IMR-90 (cell line): ENCODE data around the gene KIF1A. TPM values are rescaled to one million over a fixed set of nuclear protein-coding genes. Genes with fewer than 3 reads are reported as not detected.

ENCODE experiments used
- ATAC-seq: fragments of 200-7000 bp; cut with Tn5 transposase; 2 replicates; pipeline ENCODE4 v1.9.1; 2020; ENCODE audit warnings: low read depth, mild to moderate bottlenecking, moderate library complexity
- BruUV-seq: library from RNA; stranded (reverse); fragments of 400-500 nt; replicated peaks from 2 replicates; lab custom pipeline; 2021; lab: Mats Ljungman, UMichigan
- CTCF ChIA-PET: fragments of 300-600 bp; formaldehyde crosslinking; extraction: SDS; loops from one replicate; lab custom pipeline; 2021; ENCODE audit warnings: antibody characterized with exemption; lab: Yijun Ruan, JAX
- POLR2A ChIA-PET: fragments of 300-600 bp; sonication (Branson Sonifier 250); formaldehyde crosslinking; loops from one replicate; lab custom pipeline; 2022; ENCODE audit warnings: antibody characterized with exemption; ENCODE audit not compliant: unreplicated experiment; lab: Charles Lee
- DNase-seq: peaks from one replicate; pipeline ENCODE4 v3.0.0; 2013
- H2AFZ ChIP-seq: replicated peaks from 2 replicates; pipeline ENCODE3; 2013; ENCODE audit warnings: low read length, mild to moderate bottlenecking; ENCODE audit not compliant: poor library complexity
- H2AK5ac ChIP-seq: 2 replicates; pipeline ENCODE4 v1.6.1; 2013; ENCODE audit warnings: low read depth, low read length, inconsistent platforms
- H2AK9ac ChIP-seq: replicated peaks from 2 replicates; pipeline ENCODE3; 2013; ENCODE audit warnings: mild to moderate bottlenecking, low read depth, low read length, moderate library complexity; ENCODE audit not compliant: poor library complexity
- H2BK120ac ChIP-seq: 2 replicates; pipeline ENCODE4 v1.6.1; 2013; ENCODE audit warnings: low read depth, low read length, inconsistent platforms
- H2BK15ac ChIP-seq: 3 replicates; pipeline ENCODE4 v1.6.1; 2013; ENCODE audit warnings: low read depth, low read length, inconsistent platforms
- H2BK20ac ChIP-seq: 2 replicates; pipeline ENCODE4 v1.6.1; 2013; ENCODE audit warnings: low read depth, mild to moderate bottlenecking, inconsistent platforms, low read length, moderate library complexity
- H2BK5ac ChIP-seq: 2 replicates; pipeline ENCODE4 v1.6.1; 2013; ENCODE audit warnings: mild to moderate bottlenecking, low read depth, low read length, inconsistent platforms; ENCODE audit not compliant: poor library complexity, severe bottlenecking
- H3K14ac ChIP-seq: replicated peaks from 2 replicates; pipeline ENCODE4 v1.6.1; 2013; ENCODE audit warnings: low read depth, low read length, inconsistent platforms
- H3K18ac ChIP-seq: 2 replicates; pipeline ENCODE4 v1.6.1; 2013; ENCODE audit warnings: low read depth, low read length, control low read depth
- H3K23ac ChIP-seq: 2 replicates; pipeline ENCODE4 v1.6.1; 2013; ENCODE audit warnings: low read depth, low read length, inconsistent platforms
- H3K27ac ChIP-seq: 2 replicates; pipeline ENCODE4 v1.5.1; 2013; ENCODE audit warnings: mild to moderate bottlenecking, control low read depth, low read length; ENCODE audit not compliant: insufficient read depth
- H3K27me3 ChIP-seq: 2 replicates; pipeline ENCODE4 v1.6.1; 2013; ENCODE audit warnings: low read length; ENCODE audit not compliant: control insufficient read depth, insufficient read depth
- H3K36me3 ChIP-seq: 2 replicates; pipeline ENCODE4 v1.6.1; 2013; ENCODE audit warnings: low read length, mixed read lengths; ENCODE audit not compliant: control insufficient read depth, insufficient read depth
- H3K4ac ChIP-seq: 2 replicates; pipeline ENCODE4 v1.6.1; 2013; ENCODE audit warnings: low read depth, low read length, inconsistent platforms
- H3K4me1 ChIP-seq: 2 replicates; pipeline ENCODE4 v1.6.1; 2013; ENCODE audit warnings: low read length, mixed read lengths; ENCODE audit not compliant: control insufficient read depth, insufficient read depth
- H3K4me2 ChIP-seq: 2 replicates; pipeline ENCODE4 v1.6.1; 2013; ENCODE audit warnings: low read depth, mild to moderate bottlenecking, control low read depth, low read length, moderate library complexity
- H3K4me3 ChIP-seq: 2 replicates; pipeline ENCODE4 v1.5.1; 2013; ENCODE audit warnings: low read depth, mild to moderate bottlenecking, control low read depth, low read length, moderate library complexity; ENCODE audit not compliant: insufficient read depth
- H3K56ac ChIP-seq: 2 replicates; pipeline ENCODE4 v1.6.1; 2013; ENCODE audit warnings: low read length, inconsistent platforms; ENCODE audit not compliant: insufficient read depth; ENCODE audit errors: extremely low read depth
- H3K79me1 ChIP-seq, 2 experiments: 2 replicates each; pipeline ENCODE4 v1.6.1; 2013; ENCODE audit warnings: low read length in 2 of 2, inconsistent platforms in 1 of 2, low read depth in 1 of 2
- H3K9ac ChIP-seq: 2 replicates; pipeline ENCODE4 v1.6.1; 2013; ENCODE audit warnings: low read depth, low read length, control low read depth
- H3K9me1 ChIP-seq: 2 replicates; pipeline ENCODE4 v1.6.1; 2013; ENCODE audit warnings: low read length, inconsistent platforms; ENCODE audit not compliant: insufficient read depth
- H3K9me3 ChIP-seq: 2 replicates; pipeline ENCODE4 v1.6.1; 2013; ENCODE audit warnings: low read length; ENCODE audit not compliant: control insufficient read depth, insufficient read depth
- H4K20me1 ChIP-seq: 2 replicates; pipeline ENCODE4 v1.6.1; 2013; ENCODE audit warnings: low read length, inconsistent platforms; ENCODE audit not compliant: insufficient read depth
- H4K5ac ChIP-seq: 2 replicates; pipeline ENCODE4 v1.6.1; 2013; ENCODE audit warnings: mild to moderate bottlenecking, low read depth, low read length, control low read depth
- H4K8ac ChIP-seq, 2 experiments: 2 replicates each; pipeline ENCODE4 v1.6.1; 2013; ENCODE audit warnings: low read depth in 2 of 2, low read length in 2 of 2, control low read depth in 1 of 2, inconsistent platforms in 1 of 2
- H4K91ac ChIP-seq: 2 replicates; pipeline ENCODE4 v1.6.1; 2013; ENCODE audit warnings: low read depth, low read length, inconsistent platforms; ENCODE audit not compliant: insufficient read depth
- BHLHE40 ChIP-seq: fragments of 150-350 bp; IDR thresholded peaks from 2 replicates; pipeline ENCODE4 v1.6.1; 2016; ENCODE audit warnings: mild to moderate bottlenecking, low read depth, low read length
- CEBPB ChIP-seq: IDR thresholded peaks from 2 replicates; pipeline ENCODE4 v1.6.1; 2012; ENCODE audit warnings: low read depth, low read length, improper control_type of control experiment
- MXI1 ChIP-seq: IDR thresholded peaks from 2 replicates; pipeline ENCODE4 v1.6.1; 2012; ENCODE audit warnings: low read depth, mild to moderate bottlenecking, low read length, moderate library complexity, borderline replicate concordance
- NFE2L2 ChIP-seq: fragments of 150-350 bp; IDR thresholded peaks from 2 replicates; pipeline ENCODE4 v1.6.1; 2016; ENCODE audit warnings: low read depth, mild to moderate bottlenecking, low read length
- POLR2A ChIP-seq: IDR thresholded peaks from 2 replicates; pipeline ENCODE4 v1.6.1; 2012; ENCODE audit warnings: mild to moderate bottlenecking, low read depth, low read length
- RCOR1 ChIP-seq: IDR thresholded peaks from 2 replicates; pipeline ENCODE4 v1.6.1; 2012; ENCODE audit warnings: mild to moderate bottlenecking, low read length, improper control_type of control experiment; ENCODE audit not compliant: insufficient replicate concordance
- SMC3 ChIP-seq: fragments of 150-350 bp; IDR thresholded peaks from 2 replicates; pipeline ENCODE4 v1.6.1; 2016; ENCODE audit warnings: low read depth, mild to moderate bottlenecking, antibody characterized with exemption, low read length, moderate library complexity
- WGBS, 2 experiments: methylation state at CpG; one replicate each; pipeline versions ENCODE4 v1.1.5 to v1.1.7; 2013; ENCODE audit warnings: missing lambda C conversion rate in 2 of 2; ENCODE audit not compliant: insufficient read length in 1 of 2; ENCODE audit errors: extremely low coverage in 2 of 2; 5-methylcytosine and 5-hydroxymethylcytosine counted together
- dilution Hi-C: fragments of 300-500 bp; cut with HindIII; formaldehyde crosslinking; loops from one replicate; pipeline ENCODE4 v1.14.3; 2018; ENCODE audit warnings: low sequenced_read_pairs; ENCODE audit not compliant: unreplicated experiment
- in situ Hi-C: fragments of 300-500 bp; cut with MboI; formaldehyde crosslinking; loops from 3 replicates; pipeline ENCODE4 v1.14.3; 2019; ENCODE audit warnings: low sequenced_read_pairs, inconsistent platforms, mixed read lengths
- intact Hi-C: fragments of 100-400 bp; cut with micrococcal nuclease; formaldehyde crosslinking; loops from 2 replicates; pipeline ENCODE4 v1.10.0; 2022
- polyA plus RNA-seq, 3 experiments: library from polyadenylated mRNA; depleted of rRNA; stranded (reverse); fragments of >200 nt; gene quantifications; 2 replicates each; pipeline ENCODE4 v1.2.3, GENCODE V29; 2012; ENCODE audit warnings: low replicate concordance in 1 of 3
- total RNA-seq: library from RNA; depleted of rRNA; stranded (reverse); fragments of >200 nt; gene quantifications from 2 replicates; pipeline ENCODE4 v1.2.3, GENCODE V29; 2012
- TF ChIP-seq, protein P1 (sequence below): fragments of 150-350 bp; IDR thresholded peaks from 2 replicates; pipeline ENCODE4 v1.6.1; 2016; ENCODE audit warnings: low read depth, mild to moderate bottlenecking, low read length, moderate library complexity, borderline replicate concordance
- TF ChIP-seq, protein P2 (sequence below): fragments of 150-350 bp; IDR thresholded peaks from 2 replicates; pipeline ENCODE4 v1.6.1; 2017; ENCODE audit warnings: mild to moderate bottlenecking, antibody characterized with exemption, low read length, low read depth

The KIF1A gene
- total and polyA plus RNA-seq, 2 of the 4 experiments (the other 2 are of a cell fraction), result under 0.01 TPM; not detected in 1

DNA sequence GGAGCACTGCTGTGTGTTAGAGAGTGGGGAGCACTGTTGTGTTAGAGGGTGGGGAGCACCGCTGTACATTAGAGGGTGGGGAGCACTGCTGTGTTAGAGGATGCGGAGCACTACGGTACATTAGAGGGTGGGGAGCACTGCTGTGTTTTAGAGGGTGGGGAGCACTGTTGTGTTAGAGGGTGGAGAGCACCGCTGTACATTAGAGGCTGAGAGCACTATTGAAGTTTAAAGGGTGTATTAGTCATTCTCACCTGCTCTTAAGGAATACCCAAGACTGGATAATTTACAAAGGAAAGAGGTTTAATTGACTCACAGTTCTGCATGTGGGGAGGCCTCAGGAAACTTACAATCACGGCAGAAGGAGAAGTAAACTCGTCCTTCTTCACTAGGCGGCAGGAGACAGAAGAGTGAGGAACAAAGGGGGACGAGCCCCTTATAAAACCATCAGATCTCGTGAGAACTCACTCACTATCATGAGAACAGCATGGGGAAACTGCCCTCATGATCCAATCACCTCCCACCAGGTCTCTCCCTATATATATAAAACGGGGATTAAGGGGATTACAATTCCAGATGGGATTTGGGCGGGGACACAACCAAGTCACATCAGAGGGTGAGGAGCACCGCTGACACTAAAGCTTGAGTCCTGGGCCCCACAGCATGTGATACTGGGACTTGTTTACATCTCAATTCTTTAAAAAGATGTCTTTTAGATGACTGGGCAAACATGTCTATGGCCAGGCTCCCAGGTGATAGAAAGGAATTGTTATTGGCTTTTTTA lies 29.1 kb upstream of the KIF1A start (continued):
- TF ChIP-seq NFE2L2, result no peak

DNA sequence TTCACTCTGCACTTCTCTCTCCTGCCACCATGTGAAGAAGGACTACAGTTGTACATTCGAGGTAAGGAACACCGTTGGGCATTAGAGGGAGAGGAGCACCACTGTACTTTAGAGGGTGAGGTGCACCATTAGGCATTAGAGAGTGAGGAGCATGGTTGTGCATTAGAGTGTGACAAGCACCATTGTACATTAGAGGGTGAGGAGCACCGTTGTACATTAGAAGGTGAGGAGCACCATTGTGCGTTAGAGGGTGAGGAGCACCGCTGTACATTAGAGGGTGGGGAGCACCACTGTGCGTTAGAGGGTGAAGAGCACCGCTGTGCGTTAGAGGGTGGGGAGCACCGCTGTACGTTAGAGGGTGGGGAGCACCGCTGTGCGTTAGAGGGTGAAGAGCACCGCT lies 27.8 kb upstream of the KIF1A start:
- CTCF ChIA-PET, result no interaction called here
- DNase-seq, result no peak

More for the DNA sequence above, 27.8 kb upstream of the KIF1A start:
- no peak overlapping the region for H3K9ac ChIP-seq
- no peak overlapping the region for H2BK120ac ChIP-seq
- in situ Hi-C loops (loop anchor here (10.0 kb wide), 1 partner anchor 343 kb away; no protein-coding TSS in a partner anchor), intact Hi-C loops (no loop called here), dilution Hi-C loops (no loop called here)
- H2AFZ ChIP-seq, result no peak overlapping the region
- H3K4me3 ChIP-seq, result no peak overlapping the region
- no peak overlapping the region for H3K4me2 ChIP-seq
- H3K4ac ChIP-seq, result no peak overlapping the region
- H4K20me1 ChIP-seq, result peaks cover 6% of the 10 kb centered on the region; the same call in 1 of the 2 replicates
- H3K27me3 ChIP-seq, result peaks cover 12% of the 10 kb centered on the region
- no peak overlapping the region for H4K8ac ChIP-seq
- no peak overlapping the region for H2AK9ac ChIP-seq
- TF ChIP-seq, protein P1, sequence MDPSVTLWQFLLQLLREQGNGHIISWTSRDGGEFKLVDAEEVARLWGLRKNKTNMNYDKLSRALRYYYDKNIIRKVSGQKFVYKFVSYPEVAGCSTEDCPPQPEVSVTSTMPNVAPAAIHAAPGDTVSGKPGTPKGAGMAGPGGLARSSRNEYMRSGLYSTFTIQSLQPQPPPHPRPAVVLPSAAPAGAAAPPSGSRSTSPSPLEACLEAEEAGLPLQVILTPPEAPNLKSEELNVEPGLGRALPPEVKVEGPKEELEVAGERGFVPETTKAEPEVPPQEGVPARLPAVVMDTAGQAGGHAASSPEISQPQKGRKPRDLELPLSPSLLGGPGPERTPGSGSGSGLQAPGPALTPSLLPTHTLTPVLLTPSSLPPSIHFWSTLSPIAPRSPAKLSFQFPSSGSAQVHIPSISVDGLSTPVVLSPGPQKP, result no peak
- TF ChIP-seq POLR2A (no peak), BHLHE40 (no peak), CEBPB (no peak), SMC3 (no peak), MXI1 (no peak), RCOR1 (no peak)
- TF ChIP-seq, protein P2, sequence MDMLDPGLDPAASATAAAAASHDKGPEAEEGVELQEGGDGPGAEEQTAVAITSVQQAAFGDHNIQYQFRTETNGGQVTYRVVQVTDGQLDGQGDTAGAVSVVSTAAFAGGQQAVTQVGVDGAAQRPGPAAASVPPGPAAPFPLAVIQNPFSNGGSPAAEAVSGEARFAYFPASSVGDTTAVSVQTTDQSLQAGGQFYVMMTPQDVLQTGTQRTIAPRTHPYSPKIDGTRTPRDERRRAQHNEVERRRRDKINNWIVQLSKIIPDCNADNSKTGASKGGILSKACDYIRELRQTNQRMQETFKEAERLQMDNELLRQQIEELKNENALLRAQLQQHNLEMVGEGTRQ, result no peak
- no peak for ATAC-seq
- BruUV-seq, result no TSS peak
- no peak overlapping the region for H2AK5ac ChIP-seq
- H4K5ac ChIP-seq, result no peak overlapping the region
- H2BK20ac ChIP-seq, result no peak overlapping the region
- no peak overlapping the region for H3K27ac ChIP-seq
- no peak overlapping the region for H3K56ac ChIP-seq
- POLR2A ChIA-PET, result no interaction called here
- no peak overlapping the region for H4K91ac ChIP-seq
- H3K18ac ChIP-seq, result no peak overlapping the region
- H3K4me1 ChIP-seq, result no peaks in the 10 kb centered on the region
- 98% methylated on average over 6 of the region's 13 CpGs; no CpG with 5 or more reads in 1 of the 2 experiments for WGBS, 2 experiments
- H2BK15ac ChIP-seq, result no peak overlapping the region
- H2BK5ac ChIP-seq, result no peak overlapping the region
- H3K79me1 ChIP-seq, result no peaks in the 10 kb centered on the region
- no peaks in the 10 kb centered on the region for H3K9me1 ChIP-seq
- no peaks in the 10 kb centered on the region for H3K9me3 ChIP-seq
- H3K36me3 ChIP-seq, result no peaks in the 10 kb centered on the region
- no peak overlapping the region for H3K23ac ChIP-seq
- H3K14ac ChIP-seq, result no peak overlapping the region
